Transverse colon (tissue), 4 donors: ENCODE results near the gene GABRP. TPM values are rescaled to one million over a fixed set of nuclear protein-coding genes. Genes with fewer than 3 reads are reported as not detected.
A peak's percentile ranks its signal among the peaks of the same experiment; 100 is the strongest.
"Not testable (repeated sequence)": the region's sequence is repeated elsewhere in the genome, so short reads cannot be mapped to it uniquely, and the experiment has no call there.

ENCODE experiments used
- DNase-seq: peaks from one replicate; pipeline ENCODE4 v3.0.0-alpha.2; 2019
- H3K27ac ChIP-seq, 4 donors: fragments of 200-600 bp; sonication (generic); 2 replicates each; pipeline ENCODE4 v1.5.1; 2016 to 2018; ENCODE audit warnings: inconsistent platforms in 4 of 4
- H3K27me3 ChIP-seq: fragments of 200-600 bp; sonication (generic); 2 replicates; pipeline ENCODE4 v1.5.1; 2017; ENCODE audit warnings: inconsistent platforms
- H3K36me3 ChIP-seq, 4 donors: fragments of 200-600 bp; sonication (generic); 2 replicates each; pipeline ENCODE4 v1.5.1; 2017 to 2019; ENCODE audit warnings: inconsistent platforms in 4 of 4
- H3K4me1 ChIP-seq, 4 donors: fragments of 200-600 bp; sonication (generic); 2 replicates each; pipeline ENCODE4 v1.5.1; 2017 to 2020; ENCODE audit warnings: inconsistent platforms in 4 of 4
- H3K4me3 ChIP-seq, 4 donors: fragments of 200-600 bp; sonication (generic); 1 replicate in 1 of 4; 2 replicates in 3 of 4; pipeline versions ENCODE4 v1.5.1 to v1.6.1; 2017 to 2019; ENCODE audit warnings: inconsistent platforms in 4 of 4
- H3K9me3 ChIP-seq, 2 donors: fragments of 200-600 bp; sonication (generic); 2 replicates each; pipeline ENCODE4 v1.5.1; 2017 to 2019; ENCODE audit warnings: inconsistent platforms in 2 of 2
- CTCF ChIP-seq, 5 experiments: fragments of 200-600 bp in 3 of 5; fragments of 450-650 bp in 2 of 5; sonication (generic) in 3 of 5; IDR thresholded peaks; 1 replicate in 2 of 5; 2 replicates in 3 of 5; pipeline ENCODE4 v1.5.1; 2016 to 2017; ENCODE audit warnings: antibody characterized with exemption in 5 of 5, inconsistent platforms in 3 of 5, mild to moderate bottlenecking in 2 of 5, moderate library complexity in 1 of 5
- EP300 ChIP-seq: sonication (generic); formaldehyde crosslinking; IDR thresholded peaks from one replicate; pipeline ENCODE4 v1.6.1; 2017; ENCODE audit warnings: antibody characterized with exemption, low read depth
- POLR2A ChIP-seq: fragments of 450-650 bp; IDR thresholded peaks from one replicate; pipeline ENCODE4 v1.6.1; 2016; ENCODE audit warnings: antibody characterized with exemption, mild to moderate bottlenecking, moderate library complexity
- POLR2AphosphoS5 ChIP-seq, 3 donors: sonication (generic); formaldehyde crosslinking; IDR thresholded peaks; one replicate each; pipeline ENCODE4 v1.6.1; 2016; ENCODE audit warnings: antibody characterized with exemption in 3 of 3
- WGBS, 2 donors: methylation state at CpG; one replicate each; pipeline ENCODE4 v1.1.5; 2018; ENCODE audit warnings: low coverage in 1 of 2; 5-methylcytosine and 5-hydroxymethylcytosine counted together
- in situ Hi-C, 4 donors: fragments of 200-750 bp; cut with MboI; loops; one replicate each; pipeline versions ENCODE4 v1.15.0 to v1.15.1; 2017; ENCODE audit warnings: low sequenced_read_pairs in 3 of 4, low pct_ligation_motif_present in 1 of 4, low pct_unique_long_range_greater_than_20kb in 1 of 4
- intact Hi-C: fragments of 100-400 bp; cut with DNase I; formaldehyde crosslinking; loops from one replicate; pipeline ENCODE4 v1.15.1; 2023; ENCODE audit warnings: low total_unique reads
- total RNA-seq, 4 donors: library from RNA; depleted of rRNA; stranded (reverse); fragments of >200 nt; gene quantifications; one replicate each; pipeline ENCODE4 v1.1.0, GENCODE V29; 2016

Gene GABRP
- total RNA-seq, 4 donors from 2014 or later = 0.32 TPM; not detected in 3

- H3K36me3 ChIP-seq = no peaks in the 10 kb centered on the region
- intact Hi-C loops = no loop called here
- no peak for TF ChIP-seq CTCF (IDR thresholded peaks at IDR 0.05)
- TF ChIP-seq POLR2AphosphoS5 (IDR thresholded peaks at IDR 0.05) = no peak
- no peak for TF ChIP-seq POLR2A
- TF ChIP-seq EP300 = no peak
- H3K4me1 ChIP-seq = peaks cover 7 to 30% (median 12%) of the 10 kb centered on the region in 4 donors
- no peak overlapping the region for H3K4me3 ChIP-seq
- in situ Hi-C loops = no loop called here
- no peaks in the 10 kb centered on the region for H3K27me3 ChIP-seq
- H3K9me3 ChIP-seq = no peaks in the 10 kb centered on the region
- WGBS, 2 donors = 51% methylated on average over 11 of the region's 11 CpGs; no CpG with 5 or more reads in 1 of the 2 donors
- no peak for DNase-seq
- no peak overlapping the region for H3K27ac ChIP-seq
Observed at GRCh38 chr5:170751631-170752030, 31.9 kb upstream of the GABRP start.

DNA sequence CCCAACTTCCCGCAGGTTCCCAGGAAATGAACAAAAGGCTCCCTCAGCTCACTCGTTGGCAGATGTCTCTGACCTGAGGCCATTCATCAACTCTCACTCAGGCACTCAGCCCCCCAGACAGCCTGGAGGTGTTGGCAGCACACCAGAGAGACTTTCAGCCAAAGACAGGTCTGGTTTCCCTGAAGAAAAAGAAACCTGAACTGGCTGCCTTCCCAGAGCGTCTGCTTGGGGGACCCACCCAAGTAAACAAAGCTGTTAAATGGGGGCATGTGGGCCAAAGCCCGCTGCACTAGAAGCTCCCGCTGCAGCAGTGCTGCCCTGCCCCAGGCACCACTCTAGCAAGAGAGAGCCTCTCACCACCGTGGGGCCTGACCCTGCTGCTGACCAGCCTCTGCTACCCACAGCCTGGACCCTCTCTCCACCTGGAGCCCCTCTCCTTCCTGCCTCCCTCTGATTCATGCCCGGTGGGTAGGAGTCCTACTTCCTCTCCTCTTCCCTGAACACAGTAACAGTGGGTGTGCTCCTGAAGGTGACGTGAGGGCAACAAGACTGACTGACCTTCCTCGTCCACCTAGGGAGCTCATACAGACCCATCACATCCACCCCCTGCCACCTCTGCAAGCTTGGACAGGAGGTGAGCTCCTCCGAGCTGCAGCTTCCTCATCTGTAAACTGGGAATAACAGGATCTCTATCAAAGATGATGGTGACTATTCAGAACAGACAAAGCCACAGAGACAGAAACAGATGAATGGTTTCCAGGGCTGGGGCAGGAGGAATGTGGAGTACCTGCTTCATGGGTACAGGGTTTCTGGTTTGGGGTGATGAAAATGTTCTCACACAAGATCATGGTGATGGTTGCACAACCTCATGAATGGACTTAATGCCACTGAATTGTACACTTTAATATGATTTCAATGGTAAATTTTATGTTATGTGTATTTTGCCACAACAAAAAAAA lies 31.0 kb upstream of the GABRP start:
- intact Hi-C loops = no loop called here
- Histone ChIP-seq H3K27me3 (no peaks in the 10 kb centered on the region), H3K27ac (no peak overlapping the region), H3K4me1 (peaks cover 9 to 39% (median 18%) of the 10 kb centered on the region in 4 donors), H3K9me3 (no peaks in the 10 kb centered on the region), H3K36me3 (no peaks in the 10 kb centered on the region), H3K4me3 (no peak overlapping the region)
- TF ChIP-seq POLR2AphosphoS5 (IDR thresholded peaks at IDR 0.05) = no peak
- no peak for TF ChIP-seq CTCF (IDR thresholded peaks at IDR 0.05)
- no peak for TF ChIP-seq POLR2A
- no peak for TF ChIP-seq EP300
- 0 to 56% methylated on average over 1 to 9 of the region's 10 CpGs for WGBS, 2 donors
- in situ Hi-C loops = no loop called here
- DNase-seq = peak; percentile 15

GRCh38 chr5:170753311-170753710 lies 30.2 kb upstream of the GABRP start:
- H3K4me1 ChIP-seq = peaks cover 9 to 43% (median 19%) of the 10 kb centered on the region in 4 donors

GRCh38 chr5:170754508-170754907 lies 29.0 kb upstream of the GABRP start:
- WGBS, 2 donors = 62 to 75% methylated on average over 2 of the region's 2 CpGs
- intact Hi-C loops, H3K27ac ChIP-seq, H3K4me3 ChIP-seq, H3K27me3 ChIP-seq, H3K36me3 ChIP-seq, in situ Hi-C loops, H3K9me3 ChIP-seq, DNase-seq: not testable (repeated sequence)
- peaks cover 9 to 40% (median 19%) of the 10 kb centered on the region in 4 donors for H3K4me1 ChIP-seq

More at GRCh38 chr5:170753311-170753710, 30.2 kb upstream of the GABRP start:
- intact Hi-C loops (no loop called here), in situ Hi-C loops (no loop called here)
- TF ChIP-seq EP300 (no peak), POLR2AphosphoS5 (IDR thresholded peaks at IDR 0.05) (no peak), POLR2A (no peak)
- DNase-seq = no peak
- Histone ChIP-seq H3K27ac (no peak overlapping the region), H3K36me3 (no peaks in the 10 kb centered on the region), H3K27me3 (no peaks in the 10 kb centered on the region), H3K9me3 (no peaks in the 10 kb centered on the region), H3K4me3 (no peak overlapping the region)

- DNase-seq = peak; percentile 52
- intact Hi-C loops (no loop called here), in situ Hi-C loops (no loop called here)
- Histone ChIP-seq H3K4me3 (no peak overlapping the region), H3K27ac (peak overlapping the region in 1 of 4 donors; percentile 17), H3K9me3 (no peaks in the 10 kb centered on the region), H3K27me3 (no peaks in the 10 kb centered on the region), H3K36me3 (no peaks in the 10 kb centered on the region), H3K4me1 (peaks cover 9 to 28% (median 19%) of the 10 kb centered on the region in 4 donors)
- TF ChIP-seq POLR2AphosphoS5 (IDR thresholded peaks at IDR 0.05) (no peak), POLR2A (no peak), EP300 (no peak), CTCF (IDR thresholded peaks at IDR 0.05) (no peak)
- 0 to 54% methylated on average over 1 to 7 of the region's 7 CpGs for WGBS, 2 donors
Observed at GRCh38 chr5:170755679-170756456, 27.7 kb upstream of the GABRP start.
